ENCODE results near the gene LPIN2. TPM values are rescaled to one million over a fixed set of nuclear protein-coding genes. Genes with fewer than 3 reads are reported as not detected.

The LPIN2 gene
- total RNA-seq, 4 donors from 2014 or later, result 17.6 to 34.3 (median 25.6) TPM

- no peaks in the 10 kb centered on the region for H3K36me3 ChIP-seq
- H3K27me3 ChIP-seq, result no peaks in the 10 kb centered on the region
- no peak overlapping the region for H3K27ac ChIP-seq
- H3K4me3 ChIP-seq, result no peak overlapping the region
- WGBS, 2 donors (ENCODE audit: low coverage in 1 of 2), result 82 to 88% methylated on average over 3 of the region's 3 CpGs
- no peak for TF ChIP-seq POLR2A (IDR thresholded peaks at IDR 0.05)
- TF ChIP-seq POLR2AphosphoS5 (IDR thresholded peaks at IDR 0.05), result no peak
- TF ChIP-seq EP300 (IDR thresholded peaks at IDR 0.05), result no peak
- TF ChIP-seq, protein P1, sequence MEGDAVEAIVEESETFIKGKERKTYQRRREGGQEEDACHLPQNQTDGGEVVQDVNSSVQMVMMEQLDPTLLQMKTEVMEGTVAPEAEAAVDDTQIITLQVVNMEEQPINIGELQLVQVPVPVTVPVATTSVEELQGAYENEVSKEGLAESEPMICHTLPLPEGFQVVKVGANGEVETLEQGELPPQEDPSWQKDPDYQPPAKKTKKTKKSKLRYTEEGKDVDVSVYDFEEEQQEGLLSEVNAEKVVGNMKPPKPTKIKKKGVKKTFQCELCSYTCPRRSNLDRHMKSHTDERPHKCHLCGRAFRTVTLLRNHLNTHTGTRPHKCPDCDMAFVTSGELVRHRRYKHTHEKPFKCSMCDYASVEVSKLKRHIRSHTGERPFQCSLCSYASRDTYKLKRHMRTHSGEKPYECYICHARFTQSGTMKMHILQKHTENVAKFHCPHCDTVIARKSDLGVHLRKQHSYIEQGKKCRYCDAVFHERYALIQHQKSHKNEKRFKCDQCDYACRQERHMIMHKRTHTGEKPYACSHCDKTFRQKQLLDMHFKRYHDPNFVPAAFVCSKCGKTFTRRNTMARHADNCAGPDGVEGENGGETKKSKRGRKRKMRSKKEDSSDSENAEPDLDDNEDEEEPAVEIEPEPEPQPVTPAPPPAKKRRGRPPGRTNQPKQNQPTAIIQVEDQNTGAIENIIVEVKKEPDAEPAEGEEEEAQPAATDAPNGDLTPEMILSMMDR (IDR thresholded peaks at IDR 0.05), result no peak
- ATAC-seq, result no peak
- peaks cover 31 to 75% (median 33%) of the 10 kb centered on the region in 3 donors for H3K4me1 ChIP-seq
- no peaks in the 10 kb centered on the region for H3K9me3 ChIP-seq
These were observed 28.9 kb downstream of the LPIN2 start for GRCh38 chr18:2984091-2984490.

DNA sequence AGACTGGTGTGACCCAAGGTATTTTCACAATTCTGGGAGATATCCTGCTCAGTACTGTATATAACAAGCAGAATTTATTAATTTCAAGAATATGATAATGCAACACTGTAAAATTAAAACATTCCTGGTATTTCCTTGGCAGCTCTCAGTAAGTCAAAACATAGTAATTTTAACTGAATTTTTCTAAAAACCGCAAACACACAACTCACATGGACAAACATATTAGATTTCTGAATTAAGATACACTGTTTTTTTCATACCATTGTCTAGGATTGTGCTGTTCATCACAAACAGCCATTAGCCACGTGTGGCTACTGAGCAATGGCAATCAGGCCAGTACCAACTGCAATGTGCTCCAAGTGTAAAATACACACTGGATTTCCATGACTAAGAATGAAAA, 29.6 kb downstream of the LPIN2 start:
- Histone ChIP-seq H3K4me3 (no peak overlapping the region), H3K4me1 (peaks cover 33 to 83% (median 41%) of the 10 kb centered on the region in 3 donors), H3K27ac (peak overlapping the region in 3 of 4 donors; percentile 26 to 74 (median 46)), H3K36me3 (no peaks in the 10 kb centered on the region), H3K9me3 (no peaks in the 10 kb centered on the region), H3K27me3 (no peaks in the 10 kb centered on the region)
- no peak for TF ChIP-seq POLR2A (IDR thresholded peaks at IDR 0.05)
- TF ChIP-seq EP300 (IDR thresholded peaks at IDR 0.05), result no peak
- TF ChIP-seq, protein P1 (IDR thresholded peaks at IDR 0.05), result no peak
- no peak for TF ChIP-seq POLR2AphosphoS5 (IDR thresholded peaks at IDR 0.05)
- ATAC-seq, result no peak
- 58 to 79% methylated on average over 2 of the region's 2 CpGs for WGBS, 2 donors (ENCODE audit: low coverage in 1 of 2)

DNA sequence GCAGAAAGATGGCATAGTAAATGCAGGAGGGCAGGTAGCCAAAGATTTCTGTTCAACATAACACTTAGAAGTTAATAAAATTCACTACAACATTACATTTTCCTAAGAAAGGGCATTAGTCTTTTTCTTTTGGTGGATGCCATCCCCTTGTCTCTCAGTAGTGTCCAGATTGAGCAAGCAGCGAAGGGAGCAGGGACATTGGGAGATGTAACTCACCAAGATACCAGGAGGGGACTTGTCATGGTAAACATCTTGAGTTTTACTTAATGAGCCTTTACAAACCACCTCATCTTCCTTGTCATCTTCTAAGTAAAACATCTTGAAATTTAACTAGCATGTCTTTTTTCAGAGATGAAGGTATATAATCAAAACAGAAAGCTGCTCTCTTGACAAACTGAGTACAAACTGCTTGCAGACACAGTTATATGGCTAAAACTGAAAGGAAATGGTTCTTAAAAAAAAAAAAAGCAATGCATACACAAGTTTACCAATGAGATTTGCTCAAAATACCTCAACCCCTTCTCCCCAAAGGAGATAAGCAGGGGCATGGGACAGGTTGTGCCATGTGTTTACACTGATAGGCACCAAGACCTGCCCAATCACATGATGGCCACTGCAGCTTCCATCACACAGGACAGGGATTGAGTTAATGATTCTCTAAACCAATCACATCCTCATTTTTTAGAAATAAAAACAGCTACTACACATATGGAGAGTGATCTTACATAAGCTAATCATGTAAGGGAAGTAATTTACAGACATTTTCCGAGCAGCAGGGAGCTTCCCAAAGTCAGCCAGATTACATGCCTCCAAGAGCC, 30.3 kb downstream of the LPIN2 start:
- no peak for ATAC-seq
- Histone ChIP-seq H3K27me3 (no peaks in the 10 kb centered on the region), H3K4me1 (peaks cover 35 to 89% (median 42%) of the 10 kb centered on the region in 3 donors), H3K9me3 (no peaks in the 10 kb centered on the region), H3K4me3 (no peak overlapping the region), H3K27ac (peak overlapping the region; percentile 46 to 87 (median 66)), H3K36me3 (no peaks in the 10 kb centered on the region)
- TF ChIP-seq POLR2AphosphoS5 (IDR thresholded peaks at IDR 0.05), result no peak
- no peak for TF ChIP-seq EP300 (IDR thresholded peaks at IDR 0.05)
- TF ChIP-seq, protein P1 (IDR thresholded peaks at IDR 0.05), result peak in 1 of 4 experiments; percentile 18
- no peak for TF ChIP-seq POLR2A (IDR thresholded peaks at IDR 0.05)
- WGBS, 2 donors (ENCODE audit: low coverage in 1 of 2), result 60 to 68% methylated on average over 2 of the region's 2 CpGs

DNA sequence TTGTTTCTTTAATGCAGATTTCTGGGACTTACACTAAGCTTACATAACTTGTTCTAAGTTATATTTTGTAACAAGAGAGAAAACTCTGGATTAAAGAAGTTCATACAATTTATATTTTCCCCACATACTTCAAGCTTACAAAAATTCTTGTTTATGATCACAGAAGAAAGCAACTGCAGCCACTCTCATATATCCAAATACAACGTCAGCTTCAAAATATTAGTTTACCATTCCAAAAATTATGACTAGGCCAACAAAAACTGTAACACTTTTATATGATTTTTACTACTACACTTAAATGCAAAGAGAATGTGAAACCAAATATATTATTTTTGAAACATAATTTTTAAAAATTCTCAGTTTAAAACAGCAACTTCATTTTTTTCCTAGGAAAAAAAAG, 30.9 kb downstream of the LPIN2 start:
- Histone ChIP-seq H3K4me3 (no peak overlapping the region), H3K9me3 (no peaks in the 10 kb centered on the region), H3K4me1 (peaks cover 40 to 96% (median 42%) of the 10 kb centered on the region in 3 donors), H3K27ac (peak overlapping the region; percentile 59 to 87 (median 72)), H3K27me3 (no peaks in the 10 kb centered on the region), H3K36me3 (no peaks in the 10 kb centered on the region)
- 21 to 50% methylated on average over 1 of the region's 1 CpG for WGBS, 2 donors (ENCODE audit: low coverage in 1 of 2)
- no peak for ATAC-seq
- TF ChIP-seq EP300 (IDR thresholded peaks at IDR 0.05) (no peak), POLR2AphosphoS5 (IDR thresholded peaks at IDR 0.05) (no peak), POLR2A (IDR thresholded peaks at IDR 0.05) (no peak)
- TF ChIP-seq, protein P1 (IDR thresholded peaks at IDR 0.05), result no peak

All from gastroesophageal sphincter (tissue), 4 donors.